ENCODE data around the gene PTGIS.

PTGIS gene

DNA sequence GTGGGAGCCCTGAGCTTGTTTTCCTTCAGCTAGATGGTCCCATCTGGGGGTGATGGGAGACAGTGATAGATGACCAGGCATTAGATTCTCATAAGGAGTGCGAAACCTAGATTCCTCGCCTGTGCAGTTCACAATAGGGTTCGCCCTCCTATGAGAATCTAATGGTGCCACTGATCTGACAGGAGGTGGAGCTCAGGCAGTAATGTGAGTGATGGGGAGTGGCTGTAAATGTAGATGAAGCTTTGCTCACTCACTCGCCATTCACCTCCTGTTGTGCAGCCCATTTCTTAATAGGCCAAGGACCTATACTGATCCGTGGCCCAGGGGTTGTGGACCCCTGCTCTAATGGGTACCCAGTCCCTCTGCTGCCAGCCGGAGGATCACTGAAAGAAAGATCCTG, 64.8 kb downstream of the PTGIS start:
- no peaks in the 10 kb centered on the region for H3K9me3 ChIP-seq (ENCODE audit: control insufficient read depth in 1 of 2, low read length in 2 of 2)
- peaks cover 7 to 15% of the 10 kb centered on the region in 2 donors for H3K27me3 ChIP-seq (ENCODE audit: control insufficient read depth in 1 of 2, insufficient read depth in 2 of 2, low read length in 2 of 2)
- no peak overlapping the region for H3K27ac ChIP-seq (ENCODE audit: low read depth, low read length)
- no peak overlapping the region for H3K4me3 ChIP-seq (ENCODE audit: low read depth in 1 of 2, low read length in 2 of 2)
- H3K9ac ChIP-seq (ENCODE audit: low read depth in 1 of 2, low read length in 2 of 2) = no peak overlapping the region
- H3K36me3 ChIP-seq (ENCODE audit: control insufficient read depth in 1 of 2, insufficient read depth in 2 of 2, low read length in 2 of 2) = no peaks in the 10 kb centered on the region
- no peaks in the 10 kb centered on the region for H3K4me1 ChIP-seq (ENCODE audit: control insufficient read depth in 1 of 2, insufficient read depth in 2 of 2, low read length in 2 of 2)

DNA sequence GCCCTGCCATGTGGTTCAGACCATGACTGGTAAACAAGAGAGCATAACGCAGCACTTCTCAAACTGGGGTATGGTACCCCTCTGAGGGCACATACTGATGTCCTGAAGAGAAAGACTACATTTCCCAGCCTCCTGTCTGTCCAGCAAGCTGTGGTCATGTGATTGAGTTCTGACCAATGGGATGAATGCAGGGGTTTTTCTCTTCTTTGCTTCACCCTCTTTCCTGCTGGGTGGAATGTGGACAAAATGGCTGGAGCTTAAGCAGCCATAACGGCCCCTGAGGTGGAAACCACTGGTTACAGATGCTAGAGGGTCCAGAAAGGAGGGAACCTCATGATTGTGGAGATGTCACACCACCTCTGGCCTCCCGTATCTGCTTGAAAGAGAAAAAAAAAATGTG, 66.0 kb downstream of the PTGIS start:
- Histone ChIP-seq H3K27me3 (ENCODE audit: control insufficient read depth in 1 of 2, insufficient read depth in 2 of 2, low read length in 2 of 2) (peaks cover 7 to 15% of the 10 kb centered on the region in 2 donors), H3K4me1 (ENCODE audit: control insufficient read depth in 1 of 2, insufficient read depth in 2 of 2, low read length in 2 of 2) (no peaks in the 10 kb centered on the region), H3K4me3 (ENCODE audit: low read depth in 1 of 2, low read length in 2 of 2) (no peak overlapping the region), H3K9ac (ENCODE audit: low read depth in 1 of 2, low read length in 2 of 2) (no peak overlapping the region), H3K36me3 (ENCODE audit: control insufficient read depth in 1 of 2, insufficient read depth in 2 of 2, low read length in 2 of 2) (no peaks in the 10 kb centered on the region), H3K9me3 (ENCODE audit: control insufficient read depth in 1 of 2, low read length in 2 of 2) (no peaks in the 10 kb centered on the region), H3K27ac (ENCODE audit: low read depth, low read length) (no peak overlapping the region)

DNA sequence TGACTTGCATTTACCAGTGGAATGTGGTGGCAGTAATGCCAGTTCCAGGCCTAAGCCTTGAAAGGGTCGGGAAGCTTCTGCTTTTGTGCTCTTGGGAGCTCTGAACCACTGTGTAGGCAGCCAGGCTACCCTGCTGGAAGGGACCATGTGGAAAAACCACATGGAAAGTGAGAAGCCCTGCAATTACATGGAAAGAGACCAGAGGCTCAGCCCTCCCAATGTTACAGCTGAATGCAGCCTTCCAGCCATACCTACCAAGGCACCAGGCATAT, 70.6 kb downstream of the PTGIS start:
- Histone ChIP-seq H3K27me3 (ENCODE audit: control insufficient read depth in 1 of 2, insufficient read depth in 2 of 2, low read length in 2 of 2) (peaks cover 0 to 8% of the 10 kb centered on the region in 2 donors), H3K4me3 (ENCODE audit: low read depth in 1 of 2, low read length in 2 of 2) (no peak overlapping the region), H3K9ac (ENCODE audit: low read depth in 1 of 2, low read length in 2 of 2) (no peak overlapping the region), H3K36me3 (ENCODE audit: control insufficient read depth in 1 of 2, insufficient read depth in 2 of 2, low read length in 2 of 2) (no peaks in the 10 kb centered on the region), H3K4me1 (ENCODE audit: control insufficient read depth in 1 of 2, insufficient read depth in 2 of 2, low read length in 2 of 2) (no peaks in the 10 kb centered on the region), H3K9me3 (ENCODE audit: control insufficient read depth in 1 of 2, low read length in 2 of 2) (no peaks in the 10 kb centered on the region), H3K27ac (ENCODE audit: low read depth, low read length) (no peak overlapping the region)

DNA sequence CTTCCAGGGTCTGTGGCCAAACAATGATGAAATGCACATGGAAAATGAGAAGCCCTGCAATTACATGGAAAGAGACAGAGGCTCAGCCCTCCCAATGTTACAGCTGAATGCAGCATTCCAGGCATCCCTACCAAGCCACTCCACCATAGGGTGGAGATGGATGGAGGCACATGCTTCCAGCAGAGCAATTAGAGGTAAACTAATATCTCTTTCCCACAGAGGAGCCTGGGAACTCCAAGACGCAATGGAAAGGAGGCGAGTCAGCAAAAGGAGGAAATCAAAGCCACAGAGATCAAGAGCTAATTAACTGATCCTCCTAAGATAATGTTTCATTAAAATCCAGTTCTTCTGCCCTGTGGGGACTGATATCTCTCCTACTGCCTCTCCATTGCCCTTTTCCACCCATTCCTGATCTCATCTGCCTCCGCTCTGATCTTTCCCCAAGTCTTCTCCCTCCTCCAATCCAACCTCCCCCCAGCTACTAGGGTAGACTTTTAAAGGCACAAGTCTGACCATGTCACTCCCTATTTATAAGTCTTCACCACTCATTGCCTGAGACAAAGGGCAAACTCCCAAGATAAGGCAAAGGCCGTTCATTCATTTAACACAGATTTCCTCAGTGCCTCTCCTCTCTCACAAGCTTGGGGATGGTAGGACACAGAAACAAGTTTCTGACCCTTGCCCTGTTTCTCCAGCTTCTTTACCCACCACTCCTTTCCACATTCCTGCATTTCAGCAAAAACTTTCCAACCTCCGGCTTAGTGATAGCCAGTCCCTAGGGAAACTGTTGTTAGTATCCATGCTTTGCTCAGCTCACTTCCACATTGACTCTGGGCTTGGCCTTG, 71.2 kb downstream of the PTGIS start:
- Histone ChIP-seq H3K4me3 (ENCODE audit: low read depth in 1 of 2, low read length in 2 of 2) (no peak overlapping the region), H3K27ac (ENCODE audit: low read depth, low read length) (no peak overlapping the region), H3K27me3 (ENCODE audit: control insufficient read depth in 1 of 2, insufficient read depth in 2 of 2, low read length in 2 of 2) (peaks cover 0 to 8% of the 10 kb centered on the region in 2 donors), H3K36me3 (ENCODE audit: control insufficient read depth in 1 of 2, insufficient read depth in 2 of 2, low read length in 2 of 2) (no peaks in the 10 kb centered on the region), H3K4me1 (ENCODE audit: control insufficient read depth in 1 of 2, insufficient read depth in 2 of 2, low read length in 2 of 2) (no peaks in the 10 kb centered on the region), H3K9ac (ENCODE audit: low read depth in 1 of 2, low read length in 2 of 2) (no peak overlapping the region), H3K9me3 (ENCODE audit: control insufficient read depth in 1 of 2, low read length in 2 of 2) (no peaks in the 10 kb centered on the region)

DNA sequence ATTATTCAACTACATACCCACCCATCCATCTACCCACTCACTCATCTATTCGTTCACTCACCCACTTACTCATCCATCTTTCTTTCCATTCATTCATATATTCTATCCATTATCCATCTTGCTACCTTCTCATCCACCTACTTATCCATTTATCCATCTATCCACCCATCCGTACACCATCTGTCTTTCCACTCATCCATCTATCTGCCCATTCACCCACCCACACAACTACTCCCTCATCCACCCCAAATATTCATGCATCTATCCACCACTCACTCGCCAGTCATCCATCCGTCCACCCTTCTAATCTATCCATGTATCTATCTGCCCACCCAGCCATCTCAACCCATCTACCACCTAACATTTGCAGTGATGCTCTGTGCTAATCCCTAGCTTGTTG, 71.9 kb downstream of the PTGIS start:
- Histone ChIP-seq H3K27ac (ENCODE audit: low read depth, low read length) (no peak overlapping the region), H3K27me3 (ENCODE audit: control insufficient read depth in 1 of 2, insufficient read depth in 2 of 2, low read length in 2 of 2) (peaks cover 3 to 8% of the 10 kb centered on the region in 2 donors), H3K9ac (ENCODE audit: low read depth in 1 of 2, low read length in 2 of 2) (no peak overlapping the region)

DNA sequence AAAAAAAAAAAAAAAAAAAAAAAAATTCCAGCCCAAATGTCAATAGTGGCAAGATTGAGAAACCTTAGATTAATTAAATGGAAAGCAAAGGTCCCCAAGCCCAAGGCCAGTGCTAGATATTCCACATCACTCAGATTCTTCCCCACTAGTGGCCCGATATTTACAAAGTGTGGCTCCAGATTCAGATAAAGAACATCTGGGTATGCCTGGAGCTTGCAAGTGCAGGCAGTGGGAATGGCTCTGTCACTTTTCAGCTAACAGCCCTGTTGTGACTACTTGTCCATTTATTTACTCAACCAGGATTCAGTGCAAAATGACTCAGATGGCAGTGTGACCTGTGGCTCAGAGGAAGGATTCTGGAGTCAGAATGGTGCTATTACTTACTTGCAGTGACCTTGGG, 77.2 kb downstream of the PTGIS start:
- H3K4me3 ChIP-seq (ENCODE audit: low read depth in 1 of 2, low read length in 2 of 2) = no peak overlapping the region
- H3K4me1 ChIP-seq (ENCODE audit: control insufficient read depth in 1 of 2, insufficient read depth in 2 of 2, low read length in 2 of 2) = no peaks in the 10 kb centered on the region
- no peak overlapping the region for H3K9ac ChIP-seq (ENCODE audit: low read depth in 1 of 2, low read length in 2 of 2)
- no peaks in the 10 kb centered on the region for H3K9me3 ChIP-seq (ENCODE audit: control insufficient read depth in 1 of 2, low read length in 2 of 2)
- H3K36me3 ChIP-seq (ENCODE audit: control insufficient read depth in 1 of 2, insufficient read depth in 2 of 2, low read length in 2 of 2) = no peaks in the 10 kb centered on the region
- H3K27ac ChIP-seq (ENCODE audit: low read depth, low read length) = no peak overlapping the region
- H3K27me3 ChIP-seq (ENCODE audit: control insufficient read depth in 1 of 2, insufficient read depth in 2 of 2, low read length in 2 of 2) = peaks cover 9 to 12% of the 10 kb centered on the region in 2 donors

More for the DNA sequence above, 71.9 kb downstream of the PTGIS start:
- Histone ChIP-seq H3K4me3 (ENCODE audit: low read depth in 1 of 2, low read length in 2 of 2) (no peak overlapping the region), H3K36me3 (ENCODE audit: control insufficient read depth in 1 of 2, insufficient read depth in 2 of 2, low read length in 2 of 2) (no peaks in the 10 kb centered on the region), H3K9me3 (ENCODE audit: control insufficient read depth in 1 of 2, low read length in 2 of 2) (no peaks in the 10 kb centered on the region), H3K4me1 (ENCODE audit: control insufficient read depth in 1 of 2, insufficient read depth in 2 of 2, low read length in 2 of 2) (no peaks in the 10 kb centered on the region)

DNA sequence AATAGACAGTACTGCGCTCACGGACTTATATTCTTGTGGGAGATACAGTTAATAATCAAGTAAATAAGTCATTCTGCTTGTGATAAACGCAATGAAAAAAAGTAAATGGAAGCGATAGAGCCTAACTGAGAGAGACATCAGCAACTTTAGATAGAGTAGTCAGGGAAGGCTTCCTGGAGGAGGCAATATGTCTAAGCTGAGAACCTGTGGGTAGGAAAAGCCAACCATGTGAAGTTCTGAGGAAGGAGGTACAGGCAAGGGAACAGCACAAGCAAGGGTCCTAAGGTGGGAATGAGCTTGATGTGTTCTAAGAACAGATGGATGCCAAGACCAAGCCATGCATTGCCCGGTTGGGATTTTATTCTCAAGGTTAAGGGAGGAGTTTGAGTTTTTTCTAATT, 78.2 kb downstream of the PTGIS start:
- no peak overlapping the region for H3K9ac ChIP-seq (ENCODE audit: low read depth in 1 of 2, low read length in 2 of 2)
- no peak overlapping the region for H3K4me3 ChIP-seq (ENCODE audit: low read depth in 1 of 2, low read length in 2 of 2)
- H3K4me1 ChIP-seq (ENCODE audit: control insufficient read depth in 1 of 2, insufficient read depth in 2 of 2, low read length in 2 of 2) = no peaks in the 10 kb centered on the region
- H3K36me3 ChIP-seq (ENCODE audit: control insufficient read depth in 1 of 2, insufficient read depth in 2 of 2, low read length in 2 of 2) = no peaks in the 10 kb centered on the region
- no peak overlapping the region for H3K27ac ChIP-seq (ENCODE audit: low read depth, low read length)
- no peaks in the 10 kb centered on the region for H3K9me3 ChIP-seq (ENCODE audit: control insufficient read depth in 1 of 2, low read length in 2 of 2)
- H3K27me3 ChIP-seq (ENCODE audit: control insufficient read depth in 1 of 2, insufficient read depth in 2 of 2, low read length in 2 of 2) = peaks cover 15 to 16% of the 10 kb centered on the region in 2 donors

DNA sequence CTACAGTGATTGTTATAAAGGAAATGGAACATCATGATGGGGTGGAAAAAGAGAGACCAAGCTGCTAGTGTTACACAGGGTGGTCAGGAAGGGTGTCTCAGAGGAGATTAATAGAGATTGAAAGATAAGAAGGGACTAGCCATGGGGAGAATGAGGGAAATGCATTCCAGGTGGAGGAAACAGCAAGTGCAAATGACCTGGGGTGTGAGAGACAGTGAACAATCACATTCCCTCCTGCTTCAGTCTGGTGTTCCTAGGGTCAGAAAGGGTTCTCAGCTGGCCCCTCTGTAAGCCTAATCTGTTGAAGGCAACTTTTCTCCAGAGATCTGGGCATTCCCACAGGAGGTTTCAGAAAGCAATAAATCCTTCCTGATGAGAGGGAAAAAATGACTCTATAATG, 81.9 kb downstream of the PTGIS start:
- H3K4me3 ChIP-seq (ENCODE audit: low read depth in 1 of 2, low read length in 2 of 2) = no peak overlapping the region
- H3K27me3 ChIP-seq (ENCODE audit: control insufficient read depth in 1 of 2, insufficient read depth in 2 of 2, low read length in 2 of 2) = peaks cover 22 to 25% of the 10 kb centered on the region in 2 donors
- no peak overlapping the region for H3K9ac ChIP-seq (ENCODE audit: low read depth in 1 of 2, low read length in 2 of 2)
- peaks cover 0 to 4% of the 10 kb centered on the region in 2 donors for H3K4me1 ChIP-seq (ENCODE audit: control insufficient read depth in 1 of 2, insufficient read depth in 2 of 2, low read length in 2 of 2)
- H3K27ac ChIP-seq (ENCODE audit: low read depth, low read length) = no peak overlapping the region
- H3K9me3 ChIP-seq (ENCODE audit: control insufficient read depth in 1 of 2, low read length in 2 of 2) = no peaks in the 10 kb centered on the region
- H3K36me3 ChIP-seq (ENCODE audit: control insufficient read depth in 1 of 2, insufficient read depth in 2 of 2, low read length in 2 of 2) = no peaks in the 10 kb centered on the region

DNA sequence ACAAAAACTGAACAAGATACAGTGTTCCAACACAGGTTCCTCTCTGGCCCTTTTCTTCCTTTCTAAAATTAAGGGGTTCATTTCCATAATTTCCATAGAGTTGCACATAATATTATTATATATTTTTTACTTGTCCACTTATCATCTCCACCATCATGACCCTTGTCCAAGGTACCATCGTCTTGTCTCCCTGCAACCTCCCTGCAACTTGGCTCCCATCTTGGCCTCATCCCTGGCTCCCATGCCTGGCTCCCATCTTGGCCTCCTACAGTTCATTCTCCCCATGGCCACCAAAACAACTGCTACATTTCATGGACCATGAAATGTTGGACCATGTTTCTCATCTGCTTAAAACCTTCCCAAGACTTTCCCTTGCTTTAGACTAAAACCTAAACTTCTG, 82.4 kb downstream of the PTGIS start:
- Histone ChIP-seq H3K9ac (ENCODE audit: low read depth in 1 of 2, low read length in 2 of 2) (no peak overlapping the region), H3K4me3 (ENCODE audit: low read depth in 1 of 2, low read length in 2 of 2) (no peak overlapping the region), H3K4me1 (ENCODE audit: control insufficient read depth in 1 of 2, insufficient read depth in 2 of 2, low read length in 2 of 2) (peaks cover 0 to 4% of the 10 kb centered on the region in 2 donors), H3K9me3 (ENCODE audit: control insufficient read depth in 1 of 2, low read length in 2 of 2) (no peaks in the 10 kb centered on the region), H3K36me3 (ENCODE audit: control insufficient read depth in 1 of 2, insufficient read depth in 2 of 2, low read length in 2 of 2) (no peaks in the 10 kb centered on the region), H3K27ac (ENCODE audit: low read depth, low read length) (no peak overlapping the region), H3K27me3 (ENCODE audit: control insufficient read depth in 1 of 2, insufficient read depth in 2 of 2, low read length in 2 of 2) (peaks cover 22 to 25% of the 10 kb centered on the region in 2 donors)

DNA sequence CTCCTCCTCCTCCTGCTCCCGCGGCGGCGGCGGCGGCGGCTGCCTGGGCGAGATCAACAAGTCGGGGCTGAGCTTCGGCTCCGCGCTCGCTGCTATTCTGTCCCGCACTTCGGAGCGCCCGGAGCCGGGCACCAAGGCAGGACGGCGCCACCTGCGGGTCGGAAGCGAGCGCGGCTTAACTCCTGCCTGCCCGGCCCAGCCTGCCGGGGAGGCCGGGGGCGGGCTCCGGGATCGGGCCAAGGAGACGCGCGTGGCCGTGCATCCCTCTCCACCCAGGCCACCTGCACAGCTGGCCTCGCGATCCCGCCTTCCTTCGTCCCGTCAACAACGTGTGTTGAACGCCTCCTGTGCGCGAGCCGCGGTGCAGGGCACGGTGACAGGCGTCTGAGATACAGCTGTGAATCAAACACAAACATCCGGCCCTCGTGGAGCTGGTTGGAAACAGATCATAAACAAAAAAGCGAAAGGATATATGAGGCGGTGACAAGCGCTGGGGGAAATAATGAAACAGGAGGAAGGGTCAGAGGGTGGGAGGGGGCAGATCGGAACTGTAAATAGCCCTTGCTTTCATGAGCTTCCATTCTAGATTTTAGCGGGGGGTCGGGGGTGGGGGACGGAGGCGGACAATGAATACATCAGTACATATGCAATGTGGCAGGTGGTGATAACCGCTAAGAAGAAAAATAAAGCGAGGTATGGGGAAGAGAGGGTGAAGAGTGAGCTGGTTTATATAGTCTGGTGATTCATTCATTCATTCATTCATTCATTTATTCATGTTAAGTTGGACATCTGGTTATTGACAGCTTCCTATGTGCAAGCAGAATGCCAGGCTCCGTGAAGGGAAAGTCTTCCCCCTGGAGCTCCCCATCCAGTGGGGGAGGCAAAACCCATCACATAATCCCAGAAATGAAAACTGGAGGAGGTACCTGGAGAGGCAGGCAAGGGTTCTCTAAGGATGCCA, 83.5 kb downstream of the PTGIS start:
- Histone ChIP-seq H3K36me3 (ENCODE audit: control insufficient read depth in 1 of 2, insufficient read depth in 2 of 2, low read length in 2 of 2) (no peaks in the 10 kb centered on the region), H3K27me3 (ENCODE audit: control insufficient read depth in 1 of 2, insufficient read depth in 2 of 2, low read length in 2 of 2) (peaks cover 22 to 25% of the 10 kb centered on the region in 2 donors), H3K4me1 (ENCODE audit: control insufficient read depth in 1 of 2, insufficient read depth in 2 of 2, low read length in 2 of 2) (peaks cover 0 to 4% of the 10 kb centered on the region in 2 donors), H3K27ac (ENCODE audit: low read depth, low read length) (no peak overlapping the region), H3K9me3 (ENCODE audit: control insufficient read depth in 1 of 2, low read length in 2 of 2) (no peaks in the 10 kb centered on the region), H3K4me3 (ENCODE audit: low read depth in 1 of 2, low read length in 2 of 2) (peak overlapping the region; percentile 64 to 67), H3K9ac (ENCODE audit: low read depth in 1 of 2, low read length in 2 of 2) (no peak overlapping the region)
